A549 (cell line): ENCODE measurements around the gene CYGB. TPM values are rescaled to one million over a fixed set of nuclear protein-coding genes. Genes with fewer than 3 reads are reported as not detected.

Source experiments
- ATAC-seq, 2 experiments: fragments of 200-7000 bp in 1 of 2; fragments of >200 bp in 1 of 2; cut with Nextera tagmentation in 1 of 2; cut with Tn5 transposase in 1 of 2; 3 replicates each; pipeline versions ENCODE4 v1.8.0 to v1.9.1; 2018 to 2020; ENCODE audit warnings: mild to moderate bottlenecking in 1 of 2, moderate library complexity in 1 of 2
- CTCF ChIA-PET: fragments of 300-600 bp; sonication (Branson Sonifier 250); formaldehyde crosslinking; extraction: SDS; loops from one replicate; lab custom pipeline; 2021; ENCODE audit warnings: antibody characterized with exemption, inconsistent platforms; lab: Yijun Ruan, JAX
- POLR2A ChIA-PET: fragments of 350-600 bp; formaldehyde crosslinking; extraction: SDS; loops from one replicate; lab custom pipeline; 2021; ENCODE audit warnings: antibody characterized with exemption, inconsistent platforms; lab: Yijun Ruan, JAX
- DNase-seq, 2 experiments: peaks; one replicate each; pipeline versions ENCODE4 v3.0.0 to v3.0.0-alpha.2; 2011 to 2016; ENCODE audit warnings: low read depth in 1 of 2, low spot score in 1 of 2
- FAIRE-seq: peaks from 2 replicates; lab custom pipeline; 2011; peaks lifted over from hg19 to GRCh38; lab: Jason Lieb, UNC
- H3K27ac ChIP-seq, 2 experiments: fragments of >200 bp; sonication (Bioruptor Twin); formaldehyde crosslinking; 3 replicates each; pipeline ENCODE4 v1.5.1; 2016 to 2017
- H3K4me1 ChIP-seq: fragments of >200 bp; sonication (Bioruptor Twin); formaldehyde crosslinking; 3 replicates; pipeline ENCODE4 v1.6.1; 2016
- H3K4me2 ChIP-seq: fragments of >200 bp; sonication (Bioruptor Twin); formaldehyde crosslinking; 3 replicates; pipeline ENCODE4 v1.6.1; 2016
- H3K4me3 ChIP-seq: fragments of >200 bp; sonication (Bioruptor Twin); formaldehyde crosslinking; 3 replicates; pipeline ENCODE4 v1.5.1; 2016
- H3K9me3 ChIP-seq: fragments of >200 bp; sonication (Bioruptor Twin); formaldehyde crosslinking; 3 replicates; pipeline ENCODE4 v1.6.1; 2016
- CBX8 ChIP-seq: fragments of 200-600 bp; sonication (generic); IDR thresholded peaks from 2 replicates; pipeline ENCODE4 v1.6.1; 2016
- CHD2 ChIP-seq: fragments of 150-350 bp; IDR thresholded peaks from 2 replicates; pipeline ENCODE4 v1.6.1; 2014; ENCODE audit warnings: low read length; ENCODE audit not compliant: partially characterized antibody
- CHD4 ChIP-seq: fragments of 200-600 bp; sonication (generic); IDR thresholded peaks from 2 replicates; pipeline ENCODE4 v1.6.1; 2016; ENCODE audit warnings: antibody characterized with exemption, mild to moderate bottlenecking, borderline replicate concordance
- GATA3 ChIP-seq: IDR thresholded peaks from 2 replicates; pipeline ENCODE4 v1.6.1; 2012; ENCODE audit warnings: borderline replicate concordance
- HDAC2 ChIP-seq: fragments of 200-600 bp; sonication (generic); IDR thresholded peaks from 2 replicates; pipeline ENCODE4 v1.6.1; 2016
- HOXA7 ChIP-seq: fragments of 250-450 bp; sonication (Bioruptor Pico); IDR thresholded peaks from 2 replicates; pipeline ENCODE4 v1.5.0; 2020; ENCODE audit warnings: mild to moderate bottlenecking, moderate library complexity
- HOXB5 ChIP-seq: fragments of 250-450 bp; sonication (Bioruptor Pico); IDR thresholded peaks from 2 replicates; pipeline ENCODE4 v1.5.0; 2020; ENCODE audit warnings: mild to moderate bottlenecking, moderate library complexity
- JUN ChIP-seq, 2 experiments: fragments of >200 bp; sonication (Bioruptor Twin); formaldehyde crosslinking; IDR thresholded peaks; 2 replicates in 1 of 2; 3 replicates in 1 of 2; pipeline ENCODE4 v1.6.1; 2016 to 2017
- MAFK ChIP-seq: fragments of 450-650 bp; IDR thresholded peaks from 2 replicates; pipeline ENCODE4 v1.6.1; 2014; ENCODE audit not compliant: partially characterized antibody
- MYC ChIP-seq: IDR thresholded peaks from 2 replicates; pipeline ENCODE4 v1.6.1; 2012; ENCODE audit warnings: mild to moderate bottlenecking, inconsistent platforms, low read length, improper control_type of control experiment, borderline replicate concordance
- NFE2L2 ChIP-seq: fragments of 150-350 bp; conservative IDR thresholded peaks from 2 replicates; pipeline ENCODE4 v1.6.1; 2014; ENCODE audit warnings: low read length
- NPAS2 ChIP-seq: fragments of 250-450 bp; sonication (Bioruptor Pico); IDR thresholded peaks from 2 replicates; pipeline ENCODE4 v1.8.0; 2022; ENCODE audit warnings: mild to moderate bottlenecking, moderate library complexity, borderline replicate concordance
- PHF8 ChIP-seq: fragments of 200-600 bp; sonication (generic); IDR thresholded peaks from 2 replicates; pipeline ENCODE4 v1.6.1; 2016; ENCODE audit warnings: low read depth, mild to moderate bottlenecking, antibody characterized with exemption, moderate library complexity, borderline replicate concordance
- RAD21 ChIP-seq, 2 experiments: fragments of >200 bp in 1 of 2; sonication (Bioruptor Twin) in 1 of 2; formaldehyde crosslinking in 1 of 2; IDR thresholded peaks in 1 of 2; conservative IDR thresholded peaks in 1 of 2; 2 replicates in 1 of 2; 3 replicates in 1 of 2; pipeline ENCODE4 v1.6.1; 2012 to 2018; ENCODE audit warnings: inconsistent platforms in 1 of 2
- RNF2 ChIP-seq: fragments of 200-600 bp; sonication (generic); IDR thresholded peaks from 2 replicates; pipeline ENCODE4 v1.6.1; 2016; ENCODE audit warnings: low read depth, mild to moderate bottlenecking, antibody characterized with exemption, moderate library complexity, borderline replicate concordance
- WGBS: methylation state at CpG from one replicate; pipeline ENCODE4 v1.1.6; 2017; ENCODE audit errors: missing lambda C conversion rate; 5-methylcytosine and 5-hydroxymethylcytosine counted together
- polyA plus RNA-seq, 4 experiments: library from polyadenylated mRNA; depleted of rRNA in 3 of 4; stranded (reverse); fragments of >200 nt; fragmentation: RNase III in 1 of 4; extraction: RNeasy Plus Mini Kit Qiagen cat#74134 plus additional on column Dnase treatment in 1 of 4; gene quantifications; 2 replicates in 3 of 4; 3 replicates in 1 of 4; pipeline ENCODE4 v1.2.3, GENCODE V29; 2011 to 2017
- TF ChIP-seq, protein P1 (sequence below): fragments of >200 bp; sonication (Bioruptor Twin); formaldehyde crosslinking; IDR thresholded peaks from 3 replicates; pipeline ENCODE4 v1.5.1; 2016
- TF ChIP-seq, protein P2 (sequence below): fragments of 250-450 bp; sonication (Bioruptor Pico); IDR thresholded peaks from 2 replicates; pipeline ENCODE4 v1.5.0; 2020; ENCODE audit warnings: low read depth, mild to moderate bottlenecking, moderate library complexity
- TF ChIP-seq, protein P3 (sequence below): fragments of >200 bp; sonication (Bioruptor Twin); formaldehyde crosslinking; IDR thresholded peaks from 2 replicates; pipeline ENCODE4 v1.6.1; 2016
- TF ChIP-seq, protein P4 (sequence below): IDR thresholded peaks from 2 replicates; pipeline ENCODE4 v1.6.1; 2012
- TF ChIP-seq, protein P5 (sequence below): fragments of 450-650 bp; IDR thresholded peaks from 2 replicates; pipeline ENCODE4 v1.6.1; 2014; ENCODE audit warnings: antibody characterized with exemption
- TF ChIP-seq, protein P6 (sequence below): fragments of >200 bp; sonication (Bioruptor Twin); formaldehyde crosslinking; IDR thresholded peaks from 3 replicates; pipeline ENCODE4 v1.6.1; 2016
- TF ChIP-seq, protein P7 (sequence below): fragments of 150-350 bp; IDR thresholded peaks from 2 replicates; pipeline ENCODE4 v1.6.1; 2014; ENCODE audit warnings: low read depth, mild to moderate bottlenecking, low read length

Gene CYGB
- polyA plus RNA-seq, 2 of the 4 experiments (the other 2 are of a cell fraction) = 1.1 TPM

DNA sequence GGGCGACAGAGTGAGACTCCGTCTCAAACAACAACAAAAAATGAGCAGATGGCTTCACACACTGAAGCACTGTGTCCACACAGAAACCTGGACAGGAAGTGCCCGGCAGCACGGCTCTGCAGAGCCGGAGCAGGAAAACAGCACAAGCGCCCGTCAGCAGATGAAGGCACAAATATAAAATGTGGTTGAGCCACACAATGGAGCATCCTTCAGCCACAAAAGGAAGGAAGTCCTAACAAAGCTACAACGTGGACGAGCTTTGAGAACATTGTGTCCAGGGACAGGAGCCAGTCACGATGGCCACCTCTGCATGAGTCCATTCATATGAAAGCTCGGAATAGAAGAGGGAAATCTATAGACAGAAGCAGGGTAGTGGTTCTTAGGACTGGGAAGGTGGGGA is 51.9 kb downstream of the CYGB start (continued):
- TF ChIP-seq, protein P1, sequence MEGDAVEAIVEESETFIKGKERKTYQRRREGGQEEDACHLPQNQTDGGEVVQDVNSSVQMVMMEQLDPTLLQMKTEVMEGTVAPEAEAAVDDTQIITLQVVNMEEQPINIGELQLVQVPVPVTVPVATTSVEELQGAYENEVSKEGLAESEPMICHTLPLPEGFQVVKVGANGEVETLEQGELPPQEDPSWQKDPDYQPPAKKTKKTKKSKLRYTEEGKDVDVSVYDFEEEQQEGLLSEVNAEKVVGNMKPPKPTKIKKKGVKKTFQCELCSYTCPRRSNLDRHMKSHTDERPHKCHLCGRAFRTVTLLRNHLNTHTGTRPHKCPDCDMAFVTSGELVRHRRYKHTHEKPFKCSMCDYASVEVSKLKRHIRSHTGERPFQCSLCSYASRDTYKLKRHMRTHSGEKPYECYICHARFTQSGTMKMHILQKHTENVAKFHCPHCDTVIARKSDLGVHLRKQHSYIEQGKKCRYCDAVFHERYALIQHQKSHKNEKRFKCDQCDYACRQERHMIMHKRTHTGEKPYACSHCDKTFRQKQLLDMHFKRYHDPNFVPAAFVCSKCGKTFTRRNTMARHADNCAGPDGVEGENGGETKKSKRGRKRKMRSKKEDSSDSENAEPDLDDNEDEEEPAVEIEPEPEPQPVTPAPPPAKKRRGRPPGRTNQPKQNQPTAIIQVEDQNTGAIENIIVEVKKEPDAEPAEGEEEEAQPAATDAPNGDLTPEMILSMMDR = no peak
- TF ChIP-seq, protein P2, sequence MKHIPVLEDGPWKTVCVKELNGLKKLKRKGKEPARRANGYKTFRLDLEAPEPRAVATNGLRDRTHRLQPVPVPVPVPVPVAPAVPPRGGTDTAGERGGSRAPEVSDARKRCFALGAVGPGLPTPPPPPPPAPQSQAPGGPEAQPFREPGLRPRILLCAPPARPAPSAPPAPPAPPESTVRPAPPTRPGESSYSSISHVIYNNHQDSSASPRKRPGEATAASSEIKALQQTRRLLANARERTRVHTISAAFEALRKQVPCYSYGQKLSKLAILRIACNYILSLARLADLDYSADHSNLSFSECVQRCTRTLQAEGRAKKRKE (CRISPR knock-in tag) = no peak
- no peak for TF ChIP-seq HOXB5 (CRISPR knock-in tag)
- TF ChIP-seq, all 56 proteins: peak for 0

DNA sequence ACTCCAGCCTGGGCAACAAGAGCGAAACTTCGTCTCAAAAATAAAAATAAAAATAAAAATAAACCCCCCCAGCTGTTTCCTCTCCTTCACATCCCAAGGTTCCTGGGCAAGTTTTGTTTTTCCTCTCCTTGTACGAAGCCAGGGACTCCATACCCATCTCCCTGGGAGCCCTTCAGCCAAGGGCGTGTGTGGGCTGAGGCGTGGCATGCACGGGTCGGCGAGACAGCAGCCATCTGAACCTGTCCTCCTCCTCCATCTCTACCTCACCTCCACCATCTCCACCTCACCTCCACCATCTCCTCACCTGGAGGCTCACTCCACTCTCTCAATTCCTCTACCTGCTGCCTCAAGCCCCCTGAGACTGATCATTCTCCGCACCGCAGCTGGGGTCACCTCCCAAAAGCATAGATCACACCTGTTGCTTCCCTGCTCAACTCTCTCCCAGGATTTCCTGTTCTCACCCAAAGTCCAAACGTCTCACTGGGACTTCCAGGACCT is 53.2 kb downstream of the CYGB start:
- Histone ChIP-seq H3K4me3 (no peak overlapping the region), H3K9me3 (no peaks in the 10 kb centered on the region), H3K4me2 (peak overlapping the region; percentile 20; the same call in 2 of the 3 replicates), H3K4me1 (peaks cover 22% of the 10 kb centered on the region), H3K27ac (peak overlapping the region; percentile 59 to 74)
- ChIA-PET POLR2A (interaction anchor here (1.9 kb wide), 1 partner anchor 14 kb away, joined by 5 read pairs; no protein-coding TSS in a partner anchor), CTCF (interaction anchor here (0.6 to 64.5 kb wide), 5 partner anchors 14 to 636 kb away, joined by 3 to 1994 read pairs (median 26); partner anchors contain the start of genes AANAT and UBE2O)
- 86% methylated on average over 11 of the region's 11 CpGs for WGBS
- DNase-seq = no peak
- peak; percentile 12 to 30; a peak in 5 of 6 replicates for ATAC-seq
- no peak for FAIRE-seq
- TF ChIP-seq CHD4 = no peak
- TF ChIP-seq, protein P3, sequence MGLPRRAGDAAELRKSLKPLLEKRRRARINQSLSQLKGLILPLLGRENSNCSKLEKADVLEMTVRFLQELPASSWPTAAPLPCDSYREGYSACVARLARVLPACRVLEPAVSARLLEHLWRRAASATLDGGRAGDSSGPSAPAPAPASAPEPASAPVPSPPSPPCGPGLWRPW = no peak
- TF ChIP-seq GATA3 = no peak
- TF ChIP-seq HOXA7 = no peak
- no peak for TF ChIP-seq NPAS2 (CRISPR knock-in tag)
- TF ChIP-seq, protein P4, sequence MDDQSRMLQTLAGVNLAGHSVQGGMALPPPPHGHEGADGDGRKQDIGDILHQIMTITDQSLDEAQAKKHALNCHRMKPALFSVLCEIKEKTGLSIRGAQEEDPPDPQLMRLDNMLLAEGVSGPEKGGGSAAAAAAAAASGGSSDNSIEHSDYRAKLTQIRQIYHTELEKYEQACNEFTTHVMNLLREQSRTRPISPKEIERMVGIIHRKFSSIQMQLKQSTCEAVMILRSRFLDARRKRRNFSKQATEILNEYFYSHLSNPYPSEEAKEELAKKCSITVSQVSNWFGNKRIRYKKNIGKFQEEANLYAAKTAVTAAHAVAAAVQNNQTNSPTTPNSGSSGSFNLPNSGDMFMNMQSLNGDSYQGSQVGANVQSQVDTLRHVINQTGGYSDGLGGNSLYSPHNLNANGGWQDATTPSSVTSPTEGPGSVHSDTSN = no peak
- TF ChIP-seq, all 56 proteins: peak for 0

DNA sequence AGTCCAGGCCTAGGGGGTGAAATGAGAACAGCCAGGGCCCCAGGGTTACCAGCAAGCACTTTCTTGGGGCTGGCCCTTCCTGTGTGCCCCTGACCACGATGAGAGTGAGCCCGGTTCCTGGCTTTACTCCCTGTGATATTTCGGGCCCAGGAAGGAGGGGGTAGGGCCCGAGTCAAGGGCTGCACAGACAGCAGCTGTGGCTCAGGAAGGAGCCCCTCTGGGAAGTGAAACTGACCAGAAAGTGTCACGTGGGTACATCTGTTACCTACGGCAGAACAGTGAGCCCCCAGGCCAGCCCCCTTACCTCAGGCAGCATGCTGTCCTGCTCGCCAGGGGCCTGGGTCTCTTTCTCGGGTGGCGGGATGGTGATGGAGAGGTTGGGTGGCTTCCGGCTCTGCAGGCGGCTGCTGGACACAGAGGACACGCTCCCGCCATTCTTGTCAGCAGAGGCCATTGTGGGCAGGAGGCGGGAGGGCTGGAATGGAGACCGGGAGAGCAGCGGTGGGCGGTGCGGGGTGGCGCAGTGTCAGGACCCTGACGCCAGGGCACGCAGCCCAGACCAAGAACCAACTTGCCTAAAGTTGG is 56.3 kb downstream of the CYGB start:
- CTCF ChIA-PET = interaction anchor here (2.0 to 64.5 kb wide), 3 partner anchors 13 to 84 kb away, joined by 8 to 1994 read pairs (median 1994); partner anchors contain the start of genes AANAT, RHBDF2 and UBE2O

More for the DNA sequence above, 56.3 kb downstream of the CYGB start:
- no peak for DNase-seq
- no peak overlapping the region for H3K4me2 ChIP-seq
- 0 out of 6 replicates have a peak overlapping the region, but pooled peaks of 1 of the 2 experiments have one; percentile 17 for H3K27ac ChIP-seq
- no peak for ATAC-seq
- WGBS = 86% methylated on average over 21 of the region's 21 CpGs
- no peaks in the 10 kb centered on the region for H3K9me3 ChIP-seq
- no peak overlapping the region for H3K4me3 ChIP-seq
- POLR2A ChIA-PET = no interaction called here
- TF ChIP-seq HDAC2 (no peak), MYC (no peak), CHD4 (no peak), NPAS2 (CRISPR knock-in tag) (no peak), JUN (IDR thresholded peaks at IDR 0.05) (no peak), CHD2 (no peak), RNF2 (no peak), MAFK (no peak), CBX8 (no peak), PHF8 (no peak), RAD21 (conservative IDR thresholded peaks at IDR 0.05 in 1 of 2, IDR thresholded peaks at IDR 0.05 in 1 of 2) (no peak), GATA3 (no peak), NFE2L2 (no peak)
- TF ChIP-seq, protein P5, sequence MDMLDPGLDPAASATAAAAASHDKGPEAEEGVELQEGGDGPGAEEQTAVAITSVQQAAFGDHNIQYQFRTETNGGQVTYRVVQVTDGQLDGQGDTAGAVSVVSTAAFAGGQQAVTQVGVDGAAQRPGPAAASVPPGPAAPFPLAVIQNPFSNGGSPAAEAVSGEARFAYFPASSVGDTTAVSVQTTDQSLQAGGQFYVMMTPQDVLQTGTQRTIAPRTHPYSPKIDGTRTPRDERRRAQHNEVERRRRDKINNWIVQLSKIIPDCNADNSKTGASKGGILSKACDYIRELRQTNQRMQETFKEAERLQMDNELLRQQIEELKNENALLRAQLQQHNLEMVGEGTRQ = no peak
- TF ChIP-seq, protein P2 (CRISPR knock-in tag) = no peak
- TF ChIP-seq, protein P6, sequence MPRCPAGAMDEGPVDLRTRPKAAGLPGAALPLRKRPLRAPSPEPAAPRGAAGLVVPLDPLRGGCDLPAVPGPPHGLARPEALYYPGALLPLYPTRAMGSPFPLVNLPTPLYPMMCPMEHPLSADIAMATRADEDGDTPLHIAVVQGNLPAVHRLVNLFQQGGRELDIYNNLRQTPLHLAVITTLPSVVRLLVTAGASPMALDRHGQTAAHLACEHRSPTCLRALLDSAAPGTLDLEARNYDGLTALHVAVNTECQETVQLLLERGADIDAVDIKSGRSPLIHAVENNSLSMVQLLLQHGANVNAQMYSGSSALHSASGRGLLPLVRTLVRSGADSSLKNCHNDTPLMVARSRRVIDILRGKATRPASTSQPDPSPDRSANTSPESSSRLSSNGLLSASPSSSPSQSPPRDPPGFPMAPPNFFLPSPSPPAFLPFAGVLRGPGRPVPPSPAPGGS = no peak
- TF ChIP-seq, protein P7, sequence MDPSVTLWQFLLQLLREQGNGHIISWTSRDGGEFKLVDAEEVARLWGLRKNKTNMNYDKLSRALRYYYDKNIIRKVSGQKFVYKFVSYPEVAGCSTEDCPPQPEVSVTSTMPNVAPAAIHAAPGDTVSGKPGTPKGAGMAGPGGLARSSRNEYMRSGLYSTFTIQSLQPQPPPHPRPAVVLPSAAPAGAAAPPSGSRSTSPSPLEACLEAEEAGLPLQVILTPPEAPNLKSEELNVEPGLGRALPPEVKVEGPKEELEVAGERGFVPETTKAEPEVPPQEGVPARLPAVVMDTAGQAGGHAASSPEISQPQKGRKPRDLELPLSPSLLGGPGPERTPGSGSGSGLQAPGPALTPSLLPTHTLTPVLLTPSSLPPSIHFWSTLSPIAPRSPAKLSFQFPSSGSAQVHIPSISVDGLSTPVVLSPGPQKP = no peak
- TF ChIP-seq, protein P4 = no peak
- no peak for FAIRE-seq
- H3K4me1 ChIP-seq = peaks cover 22% of the 10 kb centered on the region
